ENCODE measurements around the gene BTAF1.

The BTAF1 gene

GRCh38 chr10:91980319-91980718 is 56.7 kb downstream of the BTAF1 start:
- TF ChIP-seq, protein P1, sequence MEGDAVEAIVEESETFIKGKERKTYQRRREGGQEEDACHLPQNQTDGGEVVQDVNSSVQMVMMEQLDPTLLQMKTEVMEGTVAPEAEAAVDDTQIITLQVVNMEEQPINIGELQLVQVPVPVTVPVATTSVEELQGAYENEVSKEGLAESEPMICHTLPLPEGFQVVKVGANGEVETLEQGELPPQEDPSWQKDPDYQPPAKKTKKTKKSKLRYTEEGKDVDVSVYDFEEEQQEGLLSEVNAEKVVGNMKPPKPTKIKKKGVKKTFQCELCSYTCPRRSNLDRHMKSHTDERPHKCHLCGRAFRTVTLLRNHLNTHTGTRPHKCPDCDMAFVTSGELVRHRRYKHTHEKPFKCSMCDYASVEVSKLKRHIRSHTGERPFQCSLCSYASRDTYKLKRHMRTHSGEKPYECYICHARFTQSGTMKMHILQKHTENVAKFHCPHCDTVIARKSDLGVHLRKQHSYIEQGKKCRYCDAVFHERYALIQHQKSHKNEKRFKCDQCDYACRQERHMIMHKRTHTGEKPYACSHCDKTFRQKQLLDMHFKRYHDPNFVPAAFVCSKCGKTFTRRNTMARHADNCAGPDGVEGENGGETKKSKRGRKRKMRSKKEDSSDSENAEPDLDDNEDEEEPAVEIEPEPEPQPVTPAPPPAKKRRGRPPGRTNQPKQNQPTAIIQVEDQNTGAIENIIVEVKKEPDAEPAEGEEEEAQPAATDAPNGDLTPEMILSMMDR (IDR thresholded peaks at IDR 0.05; ENCODE audit: extremely low read depth, missing control alignments) = no peak
- DNase-seq (ENCODE audit: low spot score) = no peak

DNA sequence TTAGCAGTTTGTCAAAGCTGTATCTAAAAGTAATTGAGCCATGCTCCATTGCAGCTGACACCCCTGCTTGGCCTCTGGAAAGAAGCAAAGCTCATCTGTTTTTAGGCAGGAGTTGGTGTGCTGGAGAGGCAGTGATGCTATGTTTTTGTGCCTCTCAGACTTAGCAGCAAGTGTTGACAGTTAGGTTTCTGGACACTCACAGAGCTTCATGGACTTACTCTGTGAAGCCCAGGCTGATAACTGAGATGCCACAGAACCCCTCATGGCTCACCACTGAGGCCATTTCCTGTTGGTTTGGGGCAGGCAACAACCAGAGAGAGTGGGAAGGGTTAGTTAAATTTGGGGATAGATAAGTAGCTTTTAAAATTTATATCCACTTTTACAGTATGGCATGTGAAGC is 59.8 kb downstream of the BTAF1 start:
- TF ChIP-seq, protein P1 (IDR thresholded peaks at IDR 0.05; ENCODE audit: extremely low read depth, missing control alignments) = no peak
- no peak for DNase-seq (ENCODE audit: low spot score)

DNA sequence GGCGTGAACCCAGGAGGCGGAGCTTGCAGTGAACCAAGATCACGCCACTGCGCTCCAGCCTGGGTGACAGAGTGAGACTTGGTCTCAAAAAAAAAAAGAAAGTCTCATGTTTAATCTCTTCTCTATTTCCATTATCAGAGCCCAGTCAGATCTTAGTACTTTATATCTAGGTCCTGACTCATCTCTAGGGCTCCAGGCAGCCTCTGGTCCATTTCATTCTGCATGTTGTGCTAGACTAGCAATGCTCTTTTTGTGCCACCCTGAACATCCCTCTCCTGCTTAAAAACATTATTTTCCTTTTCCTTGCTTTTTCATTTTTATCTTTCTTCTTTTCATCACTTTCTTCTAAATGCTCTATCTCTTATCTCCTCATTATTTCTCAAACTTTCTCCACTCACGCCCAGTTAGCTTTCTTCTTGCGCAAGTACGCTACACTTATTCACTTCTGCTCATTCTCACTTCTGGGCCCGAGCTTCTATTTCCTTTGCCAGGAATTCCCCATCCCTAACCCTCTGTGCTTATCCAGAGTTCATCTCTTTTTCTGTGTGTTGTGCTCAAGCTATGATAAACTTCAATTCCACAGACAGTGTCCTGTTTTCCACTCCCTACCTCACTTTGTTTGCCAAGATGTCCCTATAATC is 63.9 kb downstream of the BTAF1 start:
- DNase-seq (ENCODE audit: low spot score) = no peak
- TF ChIP-seq, protein P1 (IDR thresholded peaks at IDR 0.05; ENCODE audit: extremely low read depth, missing control alignments) = no peak

- TF ChIP-seq, protein P1 (IDR thresholded peaks at IDR 0.05; ENCODE audit: extremely low read depth, missing control alignments) = no peak
- DNase-seq (ENCODE audit: low spot score) = no peak
Observed at GRCh38 chr10:91992031-91992430, 68.5 kb downstream of the BTAF1 start.

GRCh38 chr10:91996266-91996665 is 72.7 kb downstream of the BTAF1 start:
- TF ChIP-seq, protein P1 (IDR thresholded peaks at IDR 0.05; ENCODE audit: extremely low read depth, missing control alignments) = no peak
- DNase-seq (ENCODE audit: low spot score) = no peak

DNA sequence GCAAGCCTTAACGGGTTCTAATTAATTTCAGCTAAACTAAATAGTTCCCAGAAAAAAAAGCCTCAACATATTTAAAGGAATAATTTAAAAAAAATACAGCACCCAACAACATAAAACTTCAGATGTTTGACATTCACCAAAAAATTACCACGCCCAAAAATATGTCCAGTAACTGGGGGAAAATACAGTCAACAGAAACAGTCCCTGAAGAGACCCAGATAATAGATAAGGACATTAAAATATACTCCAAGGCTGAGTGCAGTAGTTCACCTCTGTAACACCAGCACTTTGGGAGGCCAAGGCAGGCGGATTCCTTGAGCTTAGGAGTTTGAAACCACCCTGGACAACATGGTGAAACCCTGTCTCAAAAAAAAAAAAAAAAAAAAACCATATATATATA is 78.0 kb downstream of the BTAF1 start:
- DNase-seq (ENCODE audit: low spot score) = no peak
- TF ChIP-seq, protein P1 (IDR thresholded peaks at IDR 0.05; ENCODE audit: extremely low read depth, missing control alignments) = no peak

GRCh38 chr10:92001995-92002394 is 78.4 kb downstream of the BTAF1 start:
- TF ChIP-seq, protein P1 (IDR thresholded peaks at IDR 0.05; ENCODE audit: extremely low read depth, missing control alignments) = no peak
- DNase-seq (ENCODE audit: low spot score) = no peak
